ENCODE results near the gene PROB1. TPM values are rescaled to one million over a fixed set of nuclear protein-coding genes. Genes with fewer than 3 reads are reported as not detected.

The PROB1 gene
- total RNA-seq, 4 donors from 2014 or later, result 0.25 to 0.47 (median 0.33) TPM

DNA sequence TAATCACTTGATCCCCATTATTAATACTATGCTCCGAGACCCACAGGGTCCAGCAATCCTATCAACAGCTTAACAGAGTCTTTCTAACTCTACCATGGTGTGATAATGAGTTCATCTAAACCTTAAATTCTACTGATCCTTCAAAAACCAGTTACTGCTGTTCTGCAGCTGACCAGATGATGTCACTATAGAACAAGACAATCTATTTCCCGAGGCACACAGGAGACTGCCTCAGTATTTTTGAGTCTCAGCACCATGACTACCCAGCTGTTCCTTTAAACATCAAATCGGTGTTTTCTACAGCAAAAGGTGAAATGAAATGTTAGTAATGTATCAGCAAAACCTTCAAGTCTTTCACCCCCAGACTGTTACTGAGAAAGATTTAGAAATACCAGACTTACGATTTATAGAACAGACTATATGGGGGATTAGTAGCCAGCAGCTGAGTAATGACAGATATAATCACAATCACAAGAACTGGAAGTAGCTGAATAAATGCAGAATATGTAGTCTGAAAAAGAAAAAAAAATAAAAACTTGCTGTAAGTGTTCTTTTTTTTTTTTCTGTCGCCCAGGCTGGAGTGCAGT is 27.5 kb upstream of the PROB1 start:
- peak; percentile 34 to 68 for DNase-seq (ENCODE audit: low spot score in 2 of 2)
- H3K4me3 ChIP-seq (ENCODE audit: low read depth, poor library complexity, severe bottlenecking), result no peak overlapping the region
- intact Hi-C loops (cut with DNase I; ENCODE audit: low total_unique reads), result loop anchor here (2.0 kb wide), 1 partner anchor 90 kb away; no protein-coding TSS in a partner anchor
- no peak for TF ChIP-seq POLR2A (IDR thresholded peaks at IDR 0.05)
- TF ChIP-seq, protein P1, sequence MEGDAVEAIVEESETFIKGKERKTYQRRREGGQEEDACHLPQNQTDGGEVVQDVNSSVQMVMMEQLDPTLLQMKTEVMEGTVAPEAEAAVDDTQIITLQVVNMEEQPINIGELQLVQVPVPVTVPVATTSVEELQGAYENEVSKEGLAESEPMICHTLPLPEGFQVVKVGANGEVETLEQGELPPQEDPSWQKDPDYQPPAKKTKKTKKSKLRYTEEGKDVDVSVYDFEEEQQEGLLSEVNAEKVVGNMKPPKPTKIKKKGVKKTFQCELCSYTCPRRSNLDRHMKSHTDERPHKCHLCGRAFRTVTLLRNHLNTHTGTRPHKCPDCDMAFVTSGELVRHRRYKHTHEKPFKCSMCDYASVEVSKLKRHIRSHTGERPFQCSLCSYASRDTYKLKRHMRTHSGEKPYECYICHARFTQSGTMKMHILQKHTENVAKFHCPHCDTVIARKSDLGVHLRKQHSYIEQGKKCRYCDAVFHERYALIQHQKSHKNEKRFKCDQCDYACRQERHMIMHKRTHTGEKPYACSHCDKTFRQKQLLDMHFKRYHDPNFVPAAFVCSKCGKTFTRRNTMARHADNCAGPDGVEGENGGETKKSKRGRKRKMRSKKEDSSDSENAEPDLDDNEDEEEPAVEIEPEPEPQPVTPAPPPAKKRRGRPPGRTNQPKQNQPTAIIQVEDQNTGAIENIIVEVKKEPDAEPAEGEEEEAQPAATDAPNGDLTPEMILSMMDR (IDR thresholded peaks at IDR 0.05), result peak in 1 of 3 donors; percentile 62
- 43 to 46% methylated on average over 5 of the region's 5 CpGs for WGBS, 2 donors

DNA sequence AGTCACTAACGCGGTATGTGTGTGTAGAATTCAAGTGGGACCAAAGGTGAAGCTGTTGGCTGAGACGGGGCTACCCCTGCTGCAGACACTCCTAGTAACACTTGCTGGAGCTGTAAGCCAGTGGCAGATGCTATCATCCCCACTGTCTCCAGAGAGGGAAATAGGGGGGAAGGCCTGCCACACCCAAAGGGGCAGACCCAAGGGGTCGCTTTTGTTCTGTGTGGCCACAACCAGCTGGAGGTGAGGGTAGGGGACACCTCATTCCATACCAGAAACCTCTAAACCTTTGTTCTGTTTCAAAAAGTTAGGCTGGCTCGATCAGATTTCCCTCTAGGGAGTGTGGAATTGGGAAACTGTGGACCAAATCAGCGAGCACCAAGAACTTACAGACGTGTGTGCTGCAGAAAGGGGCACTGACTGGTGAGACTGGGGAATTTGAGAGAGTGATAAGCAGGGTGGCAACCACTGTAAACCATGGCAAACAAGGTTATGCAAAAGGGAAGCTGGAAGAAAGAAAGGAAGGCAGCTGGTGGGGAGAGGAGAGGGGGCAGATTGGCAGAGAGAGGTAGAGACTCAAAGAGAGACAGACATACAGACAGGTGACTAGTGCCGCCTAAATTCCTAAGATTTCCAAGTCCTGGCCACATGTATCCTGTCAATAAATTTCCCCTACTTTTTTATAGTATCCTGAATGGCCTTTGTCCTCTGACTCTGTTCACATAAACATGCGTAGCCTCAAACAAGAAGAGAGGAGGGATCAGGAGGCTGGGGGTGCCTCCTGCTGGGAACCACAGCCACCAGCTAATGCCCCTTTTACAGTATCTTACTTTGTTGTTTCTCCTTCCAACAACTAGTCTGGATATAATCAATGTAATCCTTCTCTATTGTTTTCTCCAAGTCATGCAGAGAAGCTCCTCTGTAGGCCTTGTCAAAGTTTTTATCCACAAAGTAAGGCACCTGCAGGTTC is 24.6 kb upstream of the PROB1 start:
- H3K4me3 ChIP-seq (ENCODE audit: low read depth, poor library complexity, severe bottlenecking), result no peak overlapping the region
- TF ChIP-seq, protein P1 (IDR thresholded peaks at IDR 0.05), result no peak
- no peak for TF ChIP-seq POLR2A (IDR thresholded peaks at IDR 0.05)
- intact Hi-C loops (cut with DNase I; ENCODE audit: low total_unique reads), result no loop called here
- DNase-seq (ENCODE audit: low spot score in 2 of 2), result peak in 1 of 2 donors; percentile 50
- 82 to 84% methylated on average over 9 of the region's 9 CpGs for whole genome bisulfite sequencing, 2 donors

DNA sequence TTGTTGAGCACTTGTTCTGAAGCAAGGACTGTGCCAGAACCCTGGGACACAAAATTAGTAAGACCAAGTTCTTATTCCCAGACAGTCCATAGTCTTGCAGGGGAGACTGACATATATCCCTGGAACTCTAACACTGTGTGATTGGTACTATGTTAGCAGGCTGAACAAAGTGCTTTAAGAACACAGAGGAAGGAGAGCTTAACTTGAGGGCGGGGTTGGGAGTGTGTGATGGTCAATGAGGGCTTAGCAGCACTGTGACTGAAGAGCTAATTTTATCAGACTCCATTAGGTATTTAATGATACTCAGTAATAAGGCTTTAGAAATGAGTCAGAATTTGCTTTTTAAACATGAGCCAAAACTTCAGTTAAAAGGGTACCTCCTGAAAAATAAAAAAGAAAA is 23.9 kb upstream of the PROB1 start:
- 82 to 85% methylated on average over 1 of the region's 1 CpG for WGBS, 2 donors
- intact Hi-C loops (cut with DNase I; ENCODE audit: low total_unique reads), result no loop called here
- no peak overlapping the region for H3K4me3 ChIP-seq (ENCODE audit: low read depth, poor library complexity, severe bottlenecking)
- DNase-seq (ENCODE audit: low spot score in 2 of 2), result peak in 1 of 2 donors; percentile 10
- TF ChIP-seq, protein P1 (IDR thresholded peaks at IDR 0.05), result no peak

DNA sequence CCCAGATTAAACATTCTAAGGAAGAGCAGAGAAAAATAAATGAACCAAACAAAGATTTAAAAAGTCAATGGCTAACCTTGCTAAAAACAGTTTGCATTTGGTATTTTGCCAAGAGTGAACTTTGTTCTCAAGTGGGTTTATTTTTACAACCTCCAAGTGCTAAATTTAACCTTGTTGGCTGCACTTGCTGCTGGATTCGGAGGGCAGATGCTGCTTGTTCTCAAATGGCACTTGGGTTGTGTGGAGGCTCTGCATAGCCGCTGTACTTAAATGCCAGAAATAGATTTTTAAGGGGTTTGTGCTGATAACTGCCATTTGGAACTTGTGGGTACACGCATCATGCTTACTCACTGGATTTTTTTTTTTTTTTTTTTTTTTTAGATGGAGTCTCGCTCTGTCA is 22.3 kb upstream of the PROB1 start:
- WGBS, 2 donors, result 49 to 55% methylated on average over 4 of the region's 4 CpGs
- H3K4me3 ChIP-seq (ENCODE audit: low read depth, poor library complexity, severe bottlenecking), result no peak overlapping the region
- peak in 1 of 2 donors; percentile 46 for DNase-seq (ENCODE audit: low spot score in 2 of 2)
- TF ChIP-seq POLR2A (IDR thresholded peaks at IDR 0.05), result no peak
- TF ChIP-seq, protein P1 (IDR thresholded peaks at IDR 0.05), result no peak
- intact Hi-C loops (cut with DNase I; ENCODE audit: low total_unique reads), result no loop called here

DNA sequence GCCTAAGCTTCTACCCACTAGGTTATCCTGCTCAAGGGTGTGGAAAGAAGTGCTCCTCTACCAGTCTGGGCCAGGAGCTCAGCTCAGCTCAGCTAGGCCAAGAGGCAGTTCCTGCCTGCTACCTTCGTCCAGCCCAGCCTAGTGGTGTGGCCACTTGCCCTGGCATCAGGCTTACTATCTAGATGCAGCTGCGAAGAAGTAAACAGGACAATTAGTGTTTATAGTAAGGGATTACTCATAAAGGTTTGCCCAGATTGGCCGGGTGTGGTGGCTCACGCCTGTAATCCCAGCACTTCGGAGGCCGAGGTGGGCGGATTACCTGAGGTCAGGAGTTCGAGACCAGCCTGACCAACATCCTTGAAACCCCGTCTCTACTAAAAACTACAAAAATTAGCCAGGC is 21.7 kb upstream of the PROB1 start:
- DNase-seq (ENCODE audit: low spot score in 2 of 2), result peak in 1 of 2 donors; percentile 62
- intact Hi-C loops (cut with DNase I; ENCODE audit: low total_unique reads), result no loop called here
- 55 to 71% methylated on average over 9 of the region's 9 CpGs for WGBS, 2 donors
- TF ChIP-seq POLR2A (IDR thresholded peaks at IDR 0.05), result no peak
- TF ChIP-seq, protein P1 (IDR thresholded peaks at IDR 0.05), result no peak
- no peak overlapping the region for H3K4me3 ChIP-seq (ENCODE audit: low read depth, poor library complexity, severe bottlenecking)

Data from lower leg skin (tissue), 4 donors.